NCI-H748 (cell line): Measurements from ENCODE around the gene KXD1.
"Not testable (repeated sequence)": the region's sequence is repeated elsewhere in the genome, so short reads cannot be mapped to it uniquely, and the experiment has no call there.

Source experiments
- DNase-seq: peaks from one replicate; lab custom pipeline; 2025; ENCODE audit not compliant: unreplicated experiment; lab: John Stamatoyannopoulos, UW

Gene KXD1

DNA sequence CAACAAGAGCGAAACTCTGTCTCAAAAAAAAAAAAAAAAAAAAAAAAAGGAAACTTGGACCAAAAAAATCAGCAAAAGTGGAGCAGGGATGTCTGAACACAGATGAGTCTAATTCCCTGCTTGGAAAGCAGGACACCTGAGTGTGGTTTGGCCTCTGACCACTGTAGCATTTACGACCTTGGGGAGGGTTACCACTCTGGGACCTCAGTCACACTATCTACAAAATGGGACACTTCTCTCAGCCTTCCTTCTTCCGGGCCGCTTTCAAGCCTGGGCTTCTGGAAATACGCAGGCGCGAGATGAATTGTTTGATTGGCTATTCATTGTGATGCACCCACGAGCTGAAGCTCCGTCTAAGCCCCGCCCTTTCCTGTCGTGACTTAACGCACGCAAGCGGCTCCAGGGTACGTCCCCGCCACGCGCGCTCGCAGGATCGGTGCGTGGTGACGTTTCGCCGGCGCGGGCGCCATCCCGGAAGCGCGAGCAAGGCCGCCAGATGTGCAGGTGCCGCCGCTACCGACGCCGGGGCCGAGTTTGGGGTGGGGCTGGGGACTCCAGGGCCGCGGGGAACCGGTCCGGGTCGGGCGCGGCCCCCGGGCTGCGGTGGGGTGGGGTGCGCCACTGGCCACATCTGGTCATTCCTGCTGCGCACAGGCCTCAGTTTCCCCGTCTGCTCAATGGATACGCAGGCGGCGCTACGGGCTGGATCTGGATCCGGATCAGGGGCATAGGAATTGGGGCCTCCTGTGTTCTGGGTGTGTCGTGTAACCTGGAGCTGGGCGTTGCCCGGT, at the start of gene KXD1:
Gene KXD1, plus strand, starts transcription at position 460 of the 791 bp plus-strand sequence. CDS start 4,187 bp downstream, outside the sequence.
- peak; percentile 98 for DNase-seq

GRCh38 chr19:18508585-18508984, 49.1 kb upstream of the KXD1 start:
- DNase-seq: no peak

GRCh38 chr19:18510216-18510615, 47.5 kb upstream of the KXD1 start:
- no peak for DNase-seq

DNA sequence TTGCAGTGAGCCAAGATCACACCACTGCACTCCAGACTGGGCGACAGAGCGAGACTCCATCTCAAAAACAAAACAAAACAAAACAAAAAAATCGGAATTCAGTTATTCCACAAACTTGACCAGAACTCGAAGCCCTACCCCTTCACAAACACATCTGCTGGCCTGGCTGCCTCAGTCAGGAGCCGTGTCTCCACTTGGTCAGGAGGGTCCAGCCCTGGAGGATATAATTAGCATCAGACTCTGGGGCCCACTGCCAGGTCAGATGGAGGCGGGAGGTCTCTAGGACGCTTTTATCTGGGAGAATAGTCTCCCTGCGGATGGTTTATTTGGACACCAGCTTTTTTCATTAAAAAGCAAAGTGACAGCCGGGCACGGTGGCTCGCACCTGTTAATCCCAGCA, 43.8 kb upstream of the KXD1 start:
- DNase-seq: no peak

GRCh38 chr19:18514800-18515682, 42.6 kb upstream of the KXD1 start:
- DNase-seq: peak; percentile 10

- DNase-seq: no peak
Observed at GRCh38 chr19:18515959-18516358, 41.7 kb upstream of the KXD1 start.

- no peak for DNase-seq
Observed at GRCh38 chr19:18517606-18518005, 40.1 kb upstream of the KXD1 start.

GRCh38 chr19:18518639-18519038, 39.0 kb upstream of the KXD1 start:
- no peak for DNase-seq

GRCh38 chr19:18519962-18520847, 37.5 kb upstream of the KXD1 start:
- peak; percentile 27 for DNase-seq

DNA sequence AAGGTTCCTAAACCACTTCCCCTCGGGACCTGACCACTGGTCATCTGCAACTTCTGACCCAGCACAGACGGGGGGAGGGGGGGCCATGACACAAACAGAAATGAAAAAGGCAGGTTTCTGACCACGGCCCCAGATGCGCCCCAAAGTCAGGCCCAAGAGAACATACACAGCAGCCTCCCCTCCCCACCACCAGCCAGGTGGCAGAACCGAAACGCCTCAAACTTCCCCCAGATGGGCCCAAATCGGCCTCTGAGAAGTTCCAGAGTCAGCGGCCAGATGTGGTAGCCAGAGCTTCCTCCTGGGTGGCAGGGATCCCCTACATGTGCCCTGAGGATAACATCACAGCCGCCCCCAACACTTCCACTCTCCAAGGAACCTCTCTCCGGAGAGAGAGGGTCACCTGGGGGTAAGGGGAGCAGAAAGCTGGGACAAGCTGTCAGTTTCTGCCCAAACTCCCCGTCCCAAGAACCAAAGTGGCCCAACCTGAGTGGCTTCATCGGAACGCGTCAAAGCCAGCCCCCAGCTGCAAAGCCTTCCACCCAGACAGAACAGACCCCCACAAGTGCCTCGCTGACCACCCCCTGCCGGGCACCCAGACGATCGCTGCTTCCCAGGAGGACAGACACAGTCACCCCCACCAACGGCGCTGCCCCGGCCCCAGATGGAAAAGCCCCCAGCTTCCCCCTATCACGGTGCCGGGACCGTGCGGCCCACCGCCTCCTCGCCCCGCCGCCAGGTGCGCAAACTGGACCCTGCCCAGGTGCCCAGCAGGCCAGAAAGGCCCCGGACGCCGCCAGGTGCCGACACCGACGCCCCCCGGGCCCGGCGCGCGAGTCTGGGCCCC, 36.6 kb upstream of the KXD1 start:
- DNase-seq: no peak

DNA sequence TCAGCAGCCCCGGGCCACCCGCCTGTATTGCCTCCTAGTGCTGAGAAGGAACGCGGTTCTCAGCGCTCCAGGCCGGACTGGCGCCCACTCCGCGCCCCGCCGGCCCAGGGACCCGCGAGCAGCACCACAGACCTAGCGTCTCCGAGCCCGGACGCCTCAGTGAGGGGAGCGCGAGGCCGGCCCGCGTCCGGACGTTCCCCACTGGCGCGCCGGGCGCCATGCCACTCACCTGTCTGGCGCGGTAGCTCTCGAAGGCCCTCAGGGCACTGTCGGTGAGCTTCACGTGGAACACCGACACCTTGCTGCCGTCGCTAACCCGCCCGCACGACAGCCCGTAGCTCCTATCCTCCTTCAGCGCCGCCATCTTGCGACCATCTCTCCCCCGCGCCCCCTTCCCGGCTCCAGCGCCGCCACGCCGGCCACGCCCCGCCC, 36.0 kb upstream of the KXD1 start, which contains the start of gene ELL:
Gene ELL, minus strand, starts transcription at position 379 of the 432 bp plus-strand sequence. Its CDS starts 15 bp downstream, at position 364.
- no peak for DNase-seq

DNA sequence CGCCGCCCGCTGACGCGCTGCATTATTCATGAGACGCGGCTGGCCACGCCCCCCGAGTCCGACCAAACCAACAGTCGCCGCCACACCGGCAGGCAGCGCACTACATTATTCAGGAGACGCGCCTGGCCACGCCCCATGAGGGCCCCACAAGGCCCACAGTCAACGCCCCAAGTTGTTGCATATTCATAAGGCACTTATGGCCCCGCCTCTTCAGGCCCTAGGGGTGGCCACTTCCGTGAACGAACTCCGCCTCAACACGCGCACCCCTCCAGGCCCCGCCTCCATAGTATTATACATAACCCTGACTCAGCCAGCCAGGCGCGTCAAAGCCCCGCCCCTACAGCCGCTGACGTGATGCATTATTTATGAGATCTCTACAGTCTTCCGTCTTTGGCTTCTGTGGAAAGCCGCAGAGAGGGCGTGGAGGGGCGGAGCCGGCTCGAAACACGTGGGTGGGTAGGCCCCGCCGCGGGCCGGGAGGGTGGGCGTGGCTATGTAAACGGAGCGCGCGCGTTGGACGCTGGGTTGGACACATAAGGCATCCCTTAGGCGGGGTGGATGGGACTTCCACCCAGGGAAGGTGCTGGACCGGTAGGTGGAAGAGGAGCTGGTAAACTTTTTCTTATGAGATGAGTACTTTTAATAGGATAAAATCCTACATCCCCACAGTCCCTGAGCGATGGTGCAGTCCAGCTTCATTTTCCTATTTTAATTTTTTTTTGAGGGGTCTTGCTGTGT, 35.4 kb upstream of the KXD1 start:
- peak; percentile 99 for DNase-seq

DNA sequence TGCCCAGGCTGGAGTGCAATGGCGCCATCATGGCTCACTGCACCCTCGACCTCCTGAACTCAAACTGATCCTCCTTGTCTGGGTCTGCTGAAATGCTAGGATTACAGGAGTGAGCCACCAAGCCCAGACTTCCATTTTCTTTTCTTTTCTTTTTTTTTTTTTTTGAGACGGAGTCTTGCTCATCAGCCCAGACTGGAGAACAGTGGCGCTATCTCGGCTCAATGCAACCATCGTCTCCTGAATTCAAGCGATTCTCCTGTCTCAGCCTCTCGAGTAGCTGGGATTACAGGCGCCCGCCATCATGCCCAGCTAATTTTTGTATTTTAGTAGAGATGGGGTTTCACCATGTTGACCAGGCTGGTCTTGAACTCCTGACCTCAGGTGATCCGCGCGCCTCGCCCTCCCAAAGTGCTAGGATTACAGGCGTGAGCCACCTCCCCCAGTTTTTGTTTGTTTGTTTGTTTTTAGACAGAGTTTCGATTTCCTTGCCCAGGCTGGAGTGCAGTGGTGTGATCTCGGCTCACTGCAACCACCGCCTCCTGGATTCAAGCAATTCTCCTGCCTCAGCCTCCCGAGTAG, 34.7 kb upstream of the KXD1 start:
- DNase-seq: not testable (repeated sequence)

DNA sequence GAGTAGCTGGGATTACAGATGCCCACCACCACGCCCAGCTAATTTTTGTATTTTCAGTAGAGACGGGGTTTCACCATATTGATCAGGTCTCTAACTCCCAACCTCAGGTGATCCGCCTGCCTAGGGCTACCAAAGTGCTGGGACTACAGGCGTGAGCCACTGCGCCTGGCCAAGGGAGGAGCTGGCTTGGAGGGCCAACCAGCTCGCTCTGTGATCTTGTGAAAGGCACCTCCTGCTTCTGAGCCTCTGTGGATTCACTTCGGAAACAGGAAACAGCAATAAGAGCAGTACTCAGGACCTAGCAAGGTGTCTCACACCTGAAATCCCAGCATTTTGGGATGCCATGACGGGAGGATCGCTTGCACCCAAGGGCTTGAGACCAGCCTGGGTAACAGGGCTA, 33.8 kb upstream of the KXD1 start:
- DNase-seq: no peak

DNA sequence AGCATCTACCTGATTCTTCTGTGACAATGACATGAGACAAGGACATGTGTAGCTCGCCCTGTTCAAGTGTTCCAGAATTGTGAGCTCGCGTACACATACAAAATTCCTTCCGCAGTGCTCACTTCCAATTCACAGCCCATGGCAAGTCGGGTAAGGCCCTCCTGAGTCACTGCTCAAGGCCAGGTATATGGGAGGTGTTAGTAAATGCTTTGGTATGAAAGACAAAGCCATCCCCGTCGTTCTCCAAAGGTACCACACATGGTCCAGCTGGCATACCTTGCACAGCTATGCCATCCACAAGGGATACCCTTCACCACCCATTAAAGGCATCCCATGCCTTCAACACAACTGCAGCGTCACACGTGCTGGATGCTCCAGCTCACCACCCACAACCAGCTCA, 31.4 kb upstream of the KXD1 start:
- no peak for DNase-seq

DNA sequence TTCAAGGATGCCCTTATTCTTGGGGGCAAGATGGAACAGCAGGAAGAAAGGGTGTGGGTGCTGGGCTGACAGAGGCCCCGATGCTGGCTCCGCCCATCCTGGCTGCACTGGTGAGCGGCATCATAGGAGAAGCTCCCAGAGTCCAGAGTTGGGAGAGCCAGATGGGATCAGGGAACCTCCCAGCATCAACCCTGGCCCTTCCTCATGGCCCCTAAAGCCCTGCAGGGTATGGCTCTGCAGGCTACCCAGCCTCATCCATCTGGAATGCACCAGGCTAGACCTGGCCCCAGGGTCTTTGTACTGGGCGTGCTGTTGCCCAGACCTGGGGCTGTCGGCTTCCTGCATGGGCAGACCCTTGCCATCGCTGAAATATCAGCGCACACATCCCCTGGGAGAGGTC, 27.9 kb upstream of the KXD1 start:
- DNase-seq: no peak

- DNase-seq: no peak
Observed at GRCh38 chr19:18531485-18531884, 26.2 kb upstream of the KXD1 start.

DNA sequence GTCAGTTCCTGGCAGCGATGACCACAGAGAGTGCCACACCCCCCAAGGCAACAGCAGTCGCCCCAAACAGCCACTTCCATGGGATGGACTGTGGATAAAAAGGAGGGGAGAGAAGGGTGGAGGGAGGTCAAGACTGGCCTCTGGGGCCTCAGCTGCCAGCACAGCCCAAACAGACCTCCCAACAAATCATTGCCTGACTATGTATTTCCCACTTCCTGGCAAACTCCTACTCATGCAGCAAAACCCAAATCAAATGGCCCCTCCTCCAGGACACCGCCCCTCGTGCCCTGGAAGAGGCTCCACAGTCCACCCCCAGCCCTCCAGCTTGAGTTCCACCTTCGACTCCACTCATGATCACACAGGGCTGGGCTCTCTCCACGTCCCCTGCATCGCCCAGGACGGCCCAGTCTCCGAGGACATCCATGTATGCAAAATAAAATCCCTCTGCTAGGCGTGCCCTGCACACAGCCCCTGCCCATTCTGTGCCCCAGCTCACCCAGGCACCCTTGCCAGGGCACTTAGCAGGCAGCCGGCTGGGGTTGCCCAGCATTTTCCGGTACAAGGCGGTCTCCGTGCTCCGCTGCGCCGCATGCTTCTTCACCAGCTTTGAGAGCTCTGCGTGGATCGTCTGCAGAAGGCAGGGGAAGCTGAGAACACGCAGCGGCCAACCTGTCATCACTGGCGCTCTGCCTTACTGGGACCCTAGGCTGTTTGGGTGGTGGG, 25.3 kb upstream of the KXD1 start:
- no peak for DNase-seq
